Nephron (organoid): ENCODE results near the gene KLHDC8A.
A peak's percentile ranks its signal among the peaks of the same experiment; 100 is the strongest.

Source experiments
- H3K27ac Mint-ChIP-seq, 3 experiments: 2 replicates each; pipeline ENCODE4 v1.8.0; 2020; ENCODE audit warnings: mixed read lengths in 3 of 3, mild to moderate bottlenecking in 2 of 3, moderate library complexity in 1 of 3
- H3K27me3 Mint-ChIP-seq: 2 replicates; pipeline ENCODE4 v1.8.0; 2021; ENCODE audit warnings: low read depth, mild to moderate bottlenecking, moderate library complexity, mixed read lengths
- H3K36me3 Mint-ChIP-seq: 2 replicates; pipeline ENCODE4 v1.8.0; 2020; ENCODE audit warnings: low read depth, mixed read lengths
- H3K4me1 Mint-ChIP-seq: 2 replicates; pipeline ENCODE4 v1.8.0; 2020; ENCODE audit warnings: mixed read lengths
- H3K4me3 Mint-ChIP-seq, 3 experiments: 2 replicates each; pipeline ENCODE4 v1.8.0; 2020; ENCODE audit warnings: mild to moderate bottlenecking in 3 of 3, mixed read lengths in 3 of 3, moderate library complexity in 2 of 3
- H3K9me3 Mint-ChIP-seq: 2 replicates; pipeline ENCODE4 v1.8.0; 2020; ENCODE audit warnings: mixed read lengths
- TF ChIP-seq, protein P1 (sequence below), 3 experiments: fragments of 200-600 bp; sonication (generic); IDR thresholded peaks; one replicate each; pipeline ENCODE4 v1.5.0; 2021; ENCODE audit warnings: antibody characterized with exemption in 3 of 3; ENCODE audit not compliant: unreplicated experiment in 3 of 3

The KLHDC8A gene

DNA sequence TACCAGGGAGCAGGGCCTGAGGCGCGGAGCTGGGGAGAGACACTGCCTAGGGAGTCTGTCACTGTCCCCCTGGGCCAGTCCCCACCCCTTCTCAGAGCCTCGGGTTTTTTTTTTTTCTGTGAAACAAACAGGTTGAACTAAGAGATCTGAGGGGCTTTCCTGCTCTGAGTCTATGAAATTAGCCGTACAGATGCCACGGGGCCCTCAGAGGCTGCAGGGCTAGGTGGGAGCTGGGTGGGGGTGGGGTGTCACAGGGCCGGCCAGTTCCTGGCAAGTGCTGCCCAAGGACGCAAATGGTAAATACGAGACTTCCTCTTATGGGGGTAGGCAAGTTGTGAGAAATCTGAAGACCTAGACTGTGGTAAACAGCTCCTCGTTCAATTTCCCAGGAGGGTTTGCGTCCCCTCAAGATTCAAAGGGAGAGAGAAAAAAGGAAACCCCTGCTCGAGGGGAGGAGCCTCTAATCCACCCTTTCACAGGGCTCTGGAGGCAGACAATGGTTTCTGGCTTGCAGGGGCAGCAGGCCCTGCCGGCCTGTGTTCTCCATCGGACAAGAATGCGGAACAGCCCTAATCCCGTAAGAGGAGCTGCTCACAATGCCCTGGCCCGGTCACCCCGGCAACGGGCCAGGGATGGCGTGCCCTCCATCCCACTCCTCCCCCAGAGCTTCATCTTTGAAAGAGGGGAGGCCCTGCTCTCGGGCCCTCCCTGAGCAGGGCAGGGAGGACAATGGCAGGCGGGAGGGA lies 43.0 kb downstream of the KLHDC8A start:
- TF ChIP-seq, protein P1, sequence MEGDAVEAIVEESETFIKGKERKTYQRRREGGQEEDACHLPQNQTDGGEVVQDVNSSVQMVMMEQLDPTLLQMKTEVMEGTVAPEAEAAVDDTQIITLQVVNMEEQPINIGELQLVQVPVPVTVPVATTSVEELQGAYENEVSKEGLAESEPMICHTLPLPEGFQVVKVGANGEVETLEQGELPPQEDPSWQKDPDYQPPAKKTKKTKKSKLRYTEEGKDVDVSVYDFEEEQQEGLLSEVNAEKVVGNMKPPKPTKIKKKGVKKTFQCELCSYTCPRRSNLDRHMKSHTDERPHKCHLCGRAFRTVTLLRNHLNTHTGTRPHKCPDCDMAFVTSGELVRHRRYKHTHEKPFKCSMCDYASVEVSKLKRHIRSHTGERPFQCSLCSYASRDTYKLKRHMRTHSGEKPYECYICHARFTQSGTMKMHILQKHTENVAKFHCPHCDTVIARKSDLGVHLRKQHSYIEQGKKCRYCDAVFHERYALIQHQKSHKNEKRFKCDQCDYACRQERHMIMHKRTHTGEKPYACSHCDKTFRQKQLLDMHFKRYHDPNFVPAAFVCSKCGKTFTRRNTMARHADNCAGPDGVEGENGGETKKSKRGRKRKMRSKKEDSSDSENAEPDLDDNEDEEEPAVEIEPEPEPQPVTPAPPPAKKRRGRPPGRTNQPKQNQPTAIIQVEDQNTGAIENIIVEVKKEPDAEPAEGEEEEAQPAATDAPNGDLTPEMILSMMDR (IDR thresholded peaks at IDR 0.05; ENCODE audit: unreplicated experiment in 3 of 3), result no peak
- Mint-ChIP-seq H3K4me1 (peaks cover 62% of the 10 kb centered on the region), H3K36me3 (peaks cover 14% of the 10 kb centered on the region), H3K27me3 (no peaks in the 10 kb centered on the region), H3K9me3 (no peaks in the 10 kb centered on the region), H3K4me3 (peak overlapping the region; percentile 50 to 65 (median 61)), H3K27ac (peak overlapping the region; percentile 95 to 99 (median 97))

DNA sequence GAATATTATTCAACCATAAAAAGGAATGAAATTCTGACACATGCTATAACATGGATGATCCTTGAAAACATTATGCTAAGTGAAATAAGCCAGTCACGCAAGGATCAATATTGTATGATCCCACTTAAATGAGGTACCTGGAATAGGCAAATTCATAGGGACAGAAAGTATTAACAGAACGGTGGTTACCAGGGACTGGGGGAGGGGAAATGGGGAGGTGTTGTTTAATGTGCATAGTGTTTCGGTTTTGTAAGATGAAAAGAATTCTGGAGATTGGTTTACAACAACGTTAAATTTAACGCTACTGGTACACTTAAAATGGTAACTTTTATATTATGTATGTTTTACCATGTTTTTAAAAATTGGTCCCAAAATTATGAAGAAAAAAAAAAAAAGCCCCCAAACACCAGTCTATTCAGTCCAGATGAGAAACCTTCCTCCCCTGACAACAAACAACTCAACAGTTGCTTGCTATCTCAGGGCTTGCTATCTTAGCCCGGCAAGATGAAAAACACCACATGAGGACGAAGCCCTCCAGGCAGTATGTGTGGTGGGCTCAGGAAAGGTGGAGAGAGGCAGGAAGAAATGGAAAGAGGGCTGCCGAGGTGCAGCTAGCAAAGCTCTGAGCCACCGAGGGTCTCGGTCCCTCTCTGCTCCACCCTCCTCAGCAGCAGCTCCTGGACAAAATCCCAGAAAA lies 43.7 kb downstream of the KLHDC8A start:
- Mint-ChIP-seq H3K4me3 (peak overlapping the region; percentile 37 to 61 (median 43)), H3K4me1 (peaks cover 55% of the 10 kb centered on the region), H3K36me3 (peaks cover 21% of the 10 kb centered on the region), H3K27ac (peak overlapping the region; percentile 95 to 99 (median 97)), H3K9me3 (no peaks in the 10 kb centered on the region), H3K27me3 (no peaks in the 10 kb centered on the region)
- TF ChIP-seq, protein P1 (IDR thresholded peaks at IDR 0.05; ENCODE audit: unreplicated experiment in 3 of 3), result no peak

DNA sequence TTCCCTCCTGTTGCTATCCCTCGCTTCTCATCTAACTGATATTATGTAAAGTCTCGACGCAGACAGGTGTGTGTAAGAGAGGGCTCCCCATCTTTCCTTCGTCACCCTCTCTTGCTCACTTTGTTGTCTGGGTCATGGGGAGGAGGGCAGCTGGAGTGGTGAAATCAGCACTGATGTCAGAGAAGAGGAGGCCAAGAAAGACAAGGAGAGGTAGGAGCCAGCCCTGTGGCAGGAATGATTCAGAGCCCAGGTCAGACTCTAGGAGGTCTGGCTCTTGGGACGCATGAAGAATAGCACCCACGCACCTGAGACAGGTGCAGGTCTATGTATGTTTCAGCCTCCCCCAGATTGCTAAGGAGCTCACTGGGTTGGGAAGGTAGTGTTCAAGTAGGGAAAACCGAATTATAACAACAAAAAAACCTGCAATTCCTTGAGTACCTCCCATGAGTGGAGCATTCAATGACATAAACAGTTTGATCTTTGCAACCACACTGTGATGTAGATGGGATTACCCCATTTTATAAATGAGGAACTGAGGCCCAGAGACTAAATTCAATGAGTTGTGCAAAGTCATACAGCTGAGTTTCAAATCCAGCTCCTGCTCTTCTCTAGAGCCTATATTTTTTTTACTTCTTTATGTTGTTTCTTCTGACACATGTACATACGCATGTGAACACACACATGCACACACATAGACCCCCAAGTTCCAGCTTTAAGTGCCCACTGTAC lies 45.6 kb downstream of the KLHDC8A start:
- TF ChIP-seq, protein P1 (IDR thresholded peaks at IDR 0.05; ENCODE audit: unreplicated experiment in 3 of 3), result no peak
- Mint-ChIP-seq H3K27me3 (no peaks in the 10 kb centered on the region), H3K9me3 (no peaks in the 10 kb centered on the region), H3K4me1 (peaks cover 37% of the 10 kb centered on the region), H3K4me3 (no peak overlapping the region), H3K36me3 (peaks cover 35% of the 10 kb centered on the region), H3K27ac (peak overlapping the region in 2 of 3 experiments; percentile 37 to 57)

DNA sequence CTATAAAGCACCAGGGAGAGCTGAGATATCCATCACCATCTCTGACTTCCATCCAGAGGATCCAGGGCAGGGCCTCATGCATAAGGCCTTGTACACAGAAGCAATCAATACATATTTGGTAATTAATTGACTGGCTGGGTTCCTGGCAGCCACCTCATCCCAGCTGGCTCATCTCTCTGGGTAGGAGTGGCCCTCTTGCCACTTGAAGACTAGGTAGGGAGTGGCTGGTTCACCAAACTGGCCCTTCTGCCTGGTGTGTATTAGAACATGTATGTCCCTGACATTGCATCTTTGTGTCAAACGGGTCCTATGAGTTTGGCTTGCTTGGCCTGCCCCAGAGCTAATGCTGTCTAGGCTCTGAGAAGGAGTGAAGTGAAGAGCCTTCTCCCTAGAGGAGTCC lies 47.0 kb downstream of the KLHDC8A start:
- TF ChIP-seq, protein P1 (IDR thresholded peaks at IDR 0.05; ENCODE audit: unreplicated experiment in 3 of 3), result no peak
- Mint-ChIP-seq H3K27ac (no peak overlapping the region), H3K36me3 (peaks cover 46% of the 10 kb centered on the region), H3K27me3 (no peaks in the 10 kb centered on the region), H3K9me3 (no peaks in the 10 kb centered on the region), H3K4me1 (peaks cover 31% of the 10 kb centered on the region), H3K4me3 (no peak overlapping the region)

DNA sequence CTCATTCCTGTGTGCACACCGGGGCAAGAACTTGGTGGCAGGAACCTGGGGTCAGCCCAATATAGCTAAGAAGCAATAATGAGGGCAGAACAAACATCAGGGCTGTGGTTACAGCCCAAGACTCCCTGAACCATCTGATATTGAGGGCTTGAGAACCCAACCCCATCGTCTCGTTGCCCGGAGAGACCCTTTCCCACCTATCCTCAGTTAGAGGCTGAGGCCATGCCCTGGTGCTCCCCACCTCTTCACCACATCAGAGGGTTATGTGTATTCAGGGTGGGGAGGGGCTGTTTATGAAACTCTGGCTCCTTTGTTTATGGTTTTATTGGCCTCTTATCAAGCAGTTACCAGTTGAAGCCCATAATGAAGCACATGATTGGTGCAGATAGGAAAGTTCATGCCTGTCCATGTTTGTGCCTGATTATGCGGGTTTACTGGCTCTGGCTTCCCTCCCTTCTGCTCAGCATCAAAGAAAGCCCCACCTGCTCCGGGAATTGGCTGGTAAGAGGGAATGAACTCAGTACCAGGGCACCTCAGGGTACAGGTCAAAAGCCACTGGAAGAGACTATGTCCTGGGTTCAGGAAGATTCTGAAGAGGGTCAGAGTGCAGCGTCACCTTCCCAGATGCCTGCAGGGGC lies 49.7 kb downstream of the KLHDC8A start:
- Mint-ChIP-seq H3K4me3 (no peak overlapping the region), H3K27me3 (no peaks in the 10 kb centered on the region)

More for the DNA sequence above, 49.7 kb downstream of the KLHDC8A start:
- peaks cover 17% of the 10 kb centered on the region for H3K4me1 Mint-ChIP-seq
- TF ChIP-seq, protein P1 (IDR thresholded peaks at IDR 0.05; ENCODE audit: unreplicated experiment in 3 of 3), result no peak
- H3K9me3 Mint-ChIP-seq, result no peaks in the 10 kb centered on the region
- H3K36me3 Mint-ChIP-seq, result peaks cover 53% of the 10 kb centered on the region
- no peak overlapping the region for H3K27ac Mint-ChIP-seq
